Measurements from ENCODE around the gene ZKSCAN8.

DNA sequence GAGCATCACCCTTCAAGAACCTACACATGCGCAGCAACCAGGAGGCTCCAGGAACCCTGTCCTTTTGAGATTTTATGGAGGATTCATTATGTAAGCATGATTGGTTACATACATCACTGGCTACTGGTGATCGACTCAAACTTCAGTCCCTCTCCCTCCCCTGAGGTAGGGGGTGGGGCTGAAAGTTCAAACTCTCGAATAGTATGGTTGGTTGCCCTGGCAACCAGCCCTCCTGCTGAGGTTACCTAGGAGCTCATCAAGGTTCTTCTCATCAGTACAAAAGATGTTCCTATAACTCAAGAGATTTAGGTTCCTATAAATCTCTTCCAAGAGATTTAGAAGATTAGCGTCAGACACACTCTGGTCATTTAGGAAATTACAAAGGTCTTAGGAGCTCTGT is 61.5 kb downstream of the ZKSCAN8 start:
- no peak for TF ChIP-seq POLR2A (IDR thresholded peaks at IDR 0.05)
- TF ChIP-seq, protein P1, sequence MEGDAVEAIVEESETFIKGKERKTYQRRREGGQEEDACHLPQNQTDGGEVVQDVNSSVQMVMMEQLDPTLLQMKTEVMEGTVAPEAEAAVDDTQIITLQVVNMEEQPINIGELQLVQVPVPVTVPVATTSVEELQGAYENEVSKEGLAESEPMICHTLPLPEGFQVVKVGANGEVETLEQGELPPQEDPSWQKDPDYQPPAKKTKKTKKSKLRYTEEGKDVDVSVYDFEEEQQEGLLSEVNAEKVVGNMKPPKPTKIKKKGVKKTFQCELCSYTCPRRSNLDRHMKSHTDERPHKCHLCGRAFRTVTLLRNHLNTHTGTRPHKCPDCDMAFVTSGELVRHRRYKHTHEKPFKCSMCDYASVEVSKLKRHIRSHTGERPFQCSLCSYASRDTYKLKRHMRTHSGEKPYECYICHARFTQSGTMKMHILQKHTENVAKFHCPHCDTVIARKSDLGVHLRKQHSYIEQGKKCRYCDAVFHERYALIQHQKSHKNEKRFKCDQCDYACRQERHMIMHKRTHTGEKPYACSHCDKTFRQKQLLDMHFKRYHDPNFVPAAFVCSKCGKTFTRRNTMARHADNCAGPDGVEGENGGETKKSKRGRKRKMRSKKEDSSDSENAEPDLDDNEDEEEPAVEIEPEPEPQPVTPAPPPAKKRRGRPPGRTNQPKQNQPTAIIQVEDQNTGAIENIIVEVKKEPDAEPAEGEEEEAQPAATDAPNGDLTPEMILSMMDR (IDR thresholded peaks at IDR 0.05) = no peak
